HepG2 (cell line): ENCODE measurements around the gene KREMEN1.

Experiments
- KLF11 ChIP-seq: IDR thresholded peaks from 2 replicates; pipeline ENCODE4 v1.6.1; 2016; ENCODE audit warnings: missing compliant biosample characterization
- TRIM24 ChIP-seq: sonication (generic); formaldehyde crosslinking; IDR thresholded peaks from 2 replicates; pipeline ENCODE4 v1.8.0; 2022; ENCODE audit warnings: mild to moderate bottlenecking, missing genetic modification reagents

- TF ChIP-seq TRIM24 (CRISPR knock-in tag) (no peak), KLF11 (CRISPR knock-in tag) (no peak)
Measured at GRCh38 chr22:29073618-29074275, 912 bp downstream of the KREMEN1 start.
